Gastrocnemius medialis (tissue), 4 donors: ENCODE results near the gene HPCA. TPM values are rescaled to one million over a fixed set of nuclear protein-coding genes. Genes with fewer than 3 reads are reported as not detected.

Experiments
- ATAC-seq, 2 donors: fragments of 150-250 bp; one replicate each; pipeline ENCODE4 v1.9.1; 2016
- DNase-seq, 2 donors: peaks; one replicate each; pipeline ENCODE4 v3.0.0-alpha.2; 2019
- H3K27ac ChIP-seq, 4 donors: fragments of 200-600 bp; sonication (generic); 1 replicate in 1 of 4; 2 replicates in 3 of 4; pipeline ENCODE4 v1.5.1; 2016 to 2018; ENCODE audit warnings: mild to moderate bottlenecking in 2 of 4, moderate library complexity in 1 of 4
- H3K27me3 ChIP-seq, 3 donors: fragments of 200-600 bp; sonication (generic) in 2 of 3; 1 replicate in 1 of 3; 2 replicates in 2 of 3; pipeline versions ENCODE4 v1.5.1 to v1.6.0; 2016 to 2019; ENCODE audit warnings: mild to moderate bottlenecking in 1 of 3, moderate library complexity in 1 of 3
- H3K36me3 ChIP-seq, 2 donors: fragments of 200-600 bp; sonication (generic) in 1 of 2; one replicate each; pipeline ENCODE4 v1.5.1; 2017 to 2018
- H3K4me1 ChIP-seq, 2 donors: fragments of 200-600 bp; sonication (generic) in 1 of 2; one replicate each; pipeline ENCODE4 v1.5.1; 2016 to 2017; ENCODE audit warnings: mild to moderate bottlenecking in 2 of 2
- H3K4me3 ChIP-seq, 4 donors: fragments of 200-600 bp; sonication (generic) in 3 of 4; 1 replicate in 1 of 4; 2 replicates in 3 of 4; pipeline ENCODE4 v1.5.1; 2016 to 2019; ENCODE audit warnings: mild to moderate bottlenecking in 2 of 4
- H3K9me3 ChIP-seq, 3 donors: fragments of 200-600 bp; sonication (generic) in 2 of 3; 1 replicate in 1 of 3; 2 replicates in 2 of 3; pipeline ENCODE4 v1.5.1; 2016 to 2019
- CTCF ChIP-seq, 5 experiments: fragments of 450-650 bp in 3 of 5; fragments of 200-600 bp in 2 of 5; sonication (generic) in 2 of 5; IDR thresholded peaks in 4 of 5; conservative IDR thresholded peaks in 1 of 5; 1 replicate in 4 of 5; 2 replicates in 1 of 5; pipeline ENCODE4 v1.5.1; 2016 to 2019; ENCODE audit warnings: antibody characterized with exemption in 5 of 5, mild to moderate bottlenecking in 3 of 5, moderate library complexity in 3 of 5
- POLR2A ChIP-seq, 2 donors: fragments of 450-650 bp; IDR thresholded peaks; one replicate each; pipeline ENCODE4 v1.6.1; 2017; ENCODE audit warnings: antibody characterized with exemption in 2 of 2, mild to moderate bottlenecking in 2 of 2, moderate library complexity in 2 of 2
- in situ Hi-C, 4 donors: fragments of 200-750 bp; cut with MboI; loops; one replicate each; pipeline versions ENCODE4 v1.15.0 to v1.8.0; 2017; ENCODE audit warnings: low sequenced_read_pairs in 4 of 4
- intact Hi-C: fragments of 100-400 bp; cut with DNase I; formaldehyde crosslinking; loops from one replicate; pipeline ENCODE4 v1.15.1; 2023; ENCODE audit warnings: low total_unique reads
- total RNA-seq, 4 donors: library from RNA; depleted of rRNA; stranded (reverse); fragments of >200 nt; gene quantifications; one replicate each; pipeline versions ENCODE4 v1.1.0 to v1.2.3, GENCODE V29; 2016

The HPCA gene
- total RNA-seq, 4 donors from 2014 or later, result not detected

DNA sequence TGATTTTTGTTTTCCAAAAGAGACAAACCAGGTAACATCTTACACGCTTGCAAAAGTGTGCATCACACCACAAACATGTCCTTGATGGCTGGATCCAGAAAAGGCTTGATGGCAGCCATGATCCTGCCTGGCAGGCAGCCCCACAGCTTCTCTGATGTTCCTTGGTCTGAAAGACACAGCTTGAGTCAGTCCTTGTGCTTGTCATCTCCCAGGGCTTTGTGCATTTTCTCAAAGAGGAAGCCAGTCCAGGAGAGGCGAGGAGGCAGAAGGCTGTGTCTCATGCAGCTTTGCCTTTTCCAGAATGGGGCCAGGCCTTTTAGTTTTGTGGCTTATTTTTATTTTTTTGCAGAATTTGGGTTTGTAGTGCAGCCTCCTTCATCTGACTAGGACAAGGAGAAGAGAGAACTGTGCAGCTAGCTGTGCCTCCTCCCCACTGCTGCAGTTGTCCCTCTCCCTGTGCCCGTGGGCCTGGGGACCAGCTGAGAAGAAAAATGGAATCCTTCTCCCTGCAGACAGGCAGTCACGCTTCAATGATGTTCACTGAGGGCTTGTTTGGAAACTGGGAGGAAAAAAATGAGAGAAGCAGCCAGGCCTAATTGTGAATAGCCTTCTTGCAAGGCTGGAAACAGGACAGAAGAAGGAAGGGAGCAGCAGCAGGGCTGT lies 22.9 kb upstream of the HPCA start:
- Histone ChIP-seq H3K4me1 (peaks cover 32 to 73% of the 10 kb centered on the region in 2 donors), H3K27me3 (no peaks in the 10 kb centered on the region), H3K4me3 (no peak overlapping the region), H3K36me3 (no peaks in the 10 kb centered on the region), H3K9me3 (no peaks in the 10 kb centered on the region), H3K27ac (peak overlapping the region in 2 of 4 donors; percentile 63 to 72)
- TF ChIP-seq POLR2A (IDR thresholded peaks at IDR 0.05) (no peak), CTCF (IDR thresholded peaks at IDR 0.05 in 4 of 5, conservative IDR thresholded peaks at IDR 0.05 in 1 of 5) (no peak)
- DNase-seq (no peak), ATAC-seq (no peak)
- in situ Hi-C loops, result no loop called here
- intact Hi-C loops, result no loop called here

- ATAC-seq (no peak), DNase-seq (no peak)
- no peaks in the 10 kb centered on the region for H3K27me3 ChIP-seq
- in situ Hi-C loops, result no loop called here
- H3K9me3 ChIP-seq, result no peaks in the 10 kb centered on the region
- peak overlapping the region; percentile 49 to 72 (median 66) for H3K27ac ChIP-seq
- no peak overlapping the region for H3K4me3 ChIP-seq
- intact Hi-C loops, result no loop called here
- peaks cover 32 to 68% of the 10 kb centered on the region in 2 donors for H3K4me1 ChIP-seq
- H3K36me3 ChIP-seq, result no peaks in the 10 kb centered on the region
- no peak for TF ChIP-seq POLR2A (IDR thresholded peaks at IDR 0.05)
- TF ChIP-seq CTCF (IDR thresholded peaks at IDR 0.05 in 4 of 5, conservative IDR thresholded peaks at IDR 0.05 in 1 of 5), result no peak
These were observed 22.4 kb upstream of the HPCA start for GRCh38 chr1:32863881-32864245.

DNA sequence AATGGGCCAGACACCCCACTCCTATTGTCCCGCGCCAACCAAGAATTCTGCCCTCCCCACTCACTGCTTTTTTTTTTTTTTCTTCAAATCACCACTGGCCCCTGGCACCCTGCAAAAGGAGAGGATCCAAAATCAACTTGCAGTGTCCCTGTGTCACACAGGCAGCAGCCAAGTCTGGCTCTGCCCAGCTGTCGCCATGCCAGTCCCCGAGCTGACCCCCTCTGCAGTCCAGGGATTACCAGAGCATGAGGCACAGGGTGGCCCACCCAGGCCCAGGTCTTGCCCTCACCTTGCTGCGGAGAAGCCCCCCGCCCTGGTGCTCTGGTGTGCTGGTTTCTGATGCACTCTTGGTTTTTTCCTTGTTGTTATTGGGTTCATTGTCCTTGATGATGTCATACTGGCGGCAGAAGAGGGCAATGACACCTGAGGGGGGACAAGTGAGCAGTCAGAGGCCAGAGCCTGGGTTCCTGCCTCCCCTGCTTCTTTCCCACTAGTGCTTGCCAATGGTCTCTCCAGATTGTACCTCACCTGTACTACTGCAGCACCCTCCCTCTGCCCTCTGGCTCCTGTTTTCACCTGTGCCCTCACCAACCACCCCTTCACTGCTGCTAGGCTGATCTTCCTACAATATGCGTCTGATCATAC lies 21.8 kb upstream of the HPCA start:
- intact Hi-C loops (no loop called here), in situ Hi-C loops (no loop called here)
- ATAC-seq (no peak), DNase-seq (no peak)
- Histone ChIP-seq H3K27ac (peak overlapping the region; percentile 49 to 72 (median 66)), H3K36me3 (no peaks in the 10 kb centered on the region), H3K9me3 (no peaks in the 10 kb centered on the region), H3K4me1 (peaks cover 33 to 63% of the 10 kb centered on the region in 2 donors), H3K27me3 (no peaks in the 10 kb centered on the region), H3K4me3 (no peak overlapping the region)
- TF ChIP-seq CTCF (IDR thresholded peaks at IDR 0.05 in 4 of 5, conservative IDR thresholded peaks at IDR 0.05 in 1 of 5) (no peak), POLR2A (IDR thresholded peaks at IDR 0.05) (no peak)

GRCh38 chr1:32865639-32866405 lies 20.5 kb upstream of the HPCA start:
- DNase-seq (no peak), ATAC-seq (peak in 1 of 2 donors; percentile 18)
- Histone ChIP-seq H3K36me3 (no peaks in the 10 kb centered on the region), H3K4me1 (peaks cover 35 to 58% of the 10 kb centered on the region in 2 donors), H3K27me3 (no peaks in the 10 kb centered on the region), H3K4me3 (no peak overlapping the region), H3K27ac (peak overlapping the region; percentile 49 to 72 (median 66)), H3K9me3 (no peaks in the 10 kb centered on the region)
- in situ Hi-C loops, result no loop called here
- intact Hi-C loops, result no loop called here
- TF ChIP-seq CTCF (IDR thresholded peaks at IDR 0.05 in 4 of 5, conservative IDR thresholded peaks at IDR 0.05 in 1 of 5) (no peak), POLR2A (IDR thresholded peaks at IDR 0.05) (no peak)
